Neural progenitor cell (in vitro differentiated cells): ENCODE results near the gene TMEM30A. TPM values are rescaled to one million over a fixed set of nuclear protein-coding genes. Genes with fewer than 3 reads are reported as not detected.

ENCODE experiments used
- DNase-seq: peaks from one replicate; pipeline ENCODE4 v3.0.0-alpha.2; 2016; ENCODE audit warnings: low spot score
- H2AFZ ChIP-seq: fragments of 200-600 bp; sonication (generic); replicated peaks from 2 replicates; pipeline ENCODE4 v1.6.1; 2016; ENCODE audit warnings: antibody characterized with exemption
- H3F3A ChIP-seq: fragments of 200-600 bp; sonication (generic); 2 replicates; pipeline ENCODE4 v1.6.1; 2016; ENCODE audit warnings: antibody characterized with exemption, low read depth
- H3K27ac ChIP-seq: fragments of 200-600 bp; sonication (generic); 2 replicates; pipeline ENCODE4 v1.5.1; 2016; ENCODE audit warnings: mild to moderate bottlenecking
- H3K27me3 ChIP-seq: fragments of 200-600 bp; sonication (generic); 2 replicates; pipeline ENCODE4 v1.6.1; 2016; ENCODE audit warnings: mild to moderate bottlenecking, moderate library complexity
- H3K36me3 ChIP-seq: fragments of 200-600 bp; sonication (generic); 2 replicates; pipeline ENCODE4 v1.5.1; 2016
- H3K4me1 ChIP-seq: fragments of 200-600 bp; sonication (generic); 2 replicates; pipeline ENCODE4 v1.6.1; 2016; ENCODE audit warnings: mixed run types
- H3K4me2 ChIP-seq: fragments of 200-600 bp; sonication (generic); 2 replicates; pipeline ENCODE4 v1.6.1; 2016
- H3K4me3 ChIP-seq: fragments of 200-600 bp; sonication (generic); 2 replicates; pipeline ENCODE4 v1.5.1; 2016
- H3K79me2 ChIP-seq: fragments of 200-600 bp; sonication (generic); 2 replicates; pipeline ENCODE4 v1.6.1; 2016; ENCODE audit warnings: low read depth
- H3K9ac ChIP-seq: fragments of 200-600 bp; sonication (generic); 2 replicates; pipeline ENCODE4 v1.6.1; 2016
- H3K9me3 ChIP-seq: fragments of 200-600 bp; sonication (generic); 2 replicates; pipeline ENCODE4 v1.5.1; 2016; ENCODE audit warnings: low read depth
- H4K20me1 ChIP-seq: fragments of 200-600 bp; sonication (generic); 2 replicates; pipeline ENCODE4 v1.6.1; 2016; ENCODE audit warnings: low read depth
- H3K27ac Mint-ChIP-seq: 3 replicates; pipeline ENCODE4 v1.8.0; 2021; ENCODE audit warnings: mixed read lengths
- H3K27me3 Mint-ChIP-seq: 2 replicates; pipeline ENCODE4 v1.8.0; 2022; ENCODE audit warnings: low read depth, mild to moderate bottlenecking, inconsistent platforms, moderate library complexity, mixed read lengths; ENCODE audit not compliant: insufficient read depth
- H3K36me3 Mint-ChIP-seq: 3 replicates; pipeline ENCODE4 v1.8.0; 2021; ENCODE audit warnings: mixed read lengths
- H3K4me1 Mint-ChIP-seq: 3 replicates; pipeline ENCODE4 v1.8.0; 2021; ENCODE audit warnings: mixed read lengths
- H3K4me3 Mint-ChIP-seq: 3 replicates; pipeline ENCODE4 v1.8.0; 2021; ENCODE audit warnings: mild to moderate bottlenecking, moderate library complexity, mixed read lengths
- H3K9me3 Mint-ChIP-seq: 3 replicates; pipeline ENCODE4 v1.8.0; 2020; ENCODE audit warnings: mixed read lengths
- EZH2 ChIP-seq: fragments of 200-600 bp; sonication (generic); IDR thresholded peaks from 2 replicates; pipeline ENCODE4 v1.6.1; 2017; ENCODE audit warnings: antibody characterized with exemption, mild to moderate bottlenecking, moderate library complexity
- EZH2phosphoT487 ChIP-seq: fragments of 200-600 bp; sonication (generic); IDR thresholded peaks from 2 replicates; pipeline ENCODE4 v1.6.1; 2017; ENCODE audit warnings: antibody characterized with exemption
- total RNA-seq: library from RNA; depleted of rRNA; stranded (reverse); fragments of >200 nt; gene quantifications from 2 replicates; pipeline ENCODE4 v1.2.3, GENCODE V29; 2015; ENCODE audit warnings: low replicate concordance
- TF ChIP-seq, protein P1 (sequence below): fragments of 200-600 bp; sonication (generic); IDR thresholded peaks from 2 replicates; pipeline ENCODE4 v1.5.1; 2017; ENCODE audit warnings: antibody characterized with exemption, mild to moderate bottlenecking

TMEM30A gene
- total RNA-seq = 61.2 and 86.0 TPM in 2 replicates

DNA sequence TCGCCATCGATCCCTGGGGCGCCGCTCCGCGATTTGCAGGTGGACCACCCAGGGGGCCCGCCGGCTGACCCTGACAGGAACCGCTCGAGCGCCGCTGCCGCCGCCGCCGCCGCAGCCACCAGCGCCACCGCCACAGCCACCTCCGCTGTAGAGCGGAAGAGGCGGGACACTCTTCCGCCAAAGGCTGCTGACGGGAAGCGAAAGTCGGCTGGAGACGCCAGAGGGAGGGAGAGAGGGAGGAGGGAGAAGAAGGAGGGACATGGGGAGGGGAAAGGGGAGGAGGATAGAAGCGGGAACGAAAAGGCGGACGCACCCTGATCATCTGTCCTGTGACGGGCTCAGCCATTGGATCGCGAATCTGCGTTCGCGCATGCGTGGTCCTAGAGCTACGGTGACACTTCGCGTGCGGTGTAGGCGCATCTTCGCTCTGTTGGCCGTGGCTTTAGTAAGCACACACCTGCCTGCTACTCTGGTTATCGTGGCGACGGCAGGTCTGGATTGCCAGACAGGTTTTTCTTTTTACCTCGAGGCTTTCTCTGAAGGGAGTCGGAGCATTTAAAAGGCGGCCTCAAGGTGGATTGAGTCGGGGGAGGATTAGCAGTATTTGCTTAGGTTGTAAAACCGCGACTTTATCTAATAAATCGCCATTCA, at the start of gene TMEM30A:
Gene TMEM30A (minus strand): TSS at position 161 of the 651 bp plus-strand sequence. CDS start 154 bp downstream, at position 7.
- no peaks in the 10 kb centered on the region for H3K36me3 Mint-ChIP-seq
- peak; percentile 98 for DNase-seq
- H3K9me3 Mint-ChIP-seq = no peaks in the 10 kb centered on the region
- peaks cover 15% of the 10 kb centered on the region for H3K4me1 Mint-ChIP-seq
- no peaks in the 10 kb centered on the region for H3K27me3 Mint-ChIP-seq
- Histone ChIP-seq H3K27me3 (no peaks in the 10 kb centered on the region), H3K9me3 (no peaks in the 10 kb centered on the region), H3K9ac (peak within 1 kb of the TSS; percentile 59), H3K4me1 (peaks cover 35% of the 10 kb centered on the region), H3F3A (peaks cover 11% of the 10 kb centered on the region), H3K4me2 (peak within 1 kb of the TSS; percentile 82), H4K20me1 (peaks cover 13% of the 10 kb centered on the region), H2AFZ (peak within 1 kb of the TSS; percentile 91), H3K4me3 (peak within 1 kb of the TSS; percentile 75), H3K36me3 (no peaks in the 10 kb centered on the region), H3K27ac (peak within 1 kb of the TSS; percentile 10), H3K79me2 (peaks cover 56% of the 10 kb centered on the region)
- H3K27ac Mint-ChIP-seq = no peak within 1 kb of the TSS
- TF ChIP-seq EZH2 = no peak
- TF ChIP-seq, protein P1, sequence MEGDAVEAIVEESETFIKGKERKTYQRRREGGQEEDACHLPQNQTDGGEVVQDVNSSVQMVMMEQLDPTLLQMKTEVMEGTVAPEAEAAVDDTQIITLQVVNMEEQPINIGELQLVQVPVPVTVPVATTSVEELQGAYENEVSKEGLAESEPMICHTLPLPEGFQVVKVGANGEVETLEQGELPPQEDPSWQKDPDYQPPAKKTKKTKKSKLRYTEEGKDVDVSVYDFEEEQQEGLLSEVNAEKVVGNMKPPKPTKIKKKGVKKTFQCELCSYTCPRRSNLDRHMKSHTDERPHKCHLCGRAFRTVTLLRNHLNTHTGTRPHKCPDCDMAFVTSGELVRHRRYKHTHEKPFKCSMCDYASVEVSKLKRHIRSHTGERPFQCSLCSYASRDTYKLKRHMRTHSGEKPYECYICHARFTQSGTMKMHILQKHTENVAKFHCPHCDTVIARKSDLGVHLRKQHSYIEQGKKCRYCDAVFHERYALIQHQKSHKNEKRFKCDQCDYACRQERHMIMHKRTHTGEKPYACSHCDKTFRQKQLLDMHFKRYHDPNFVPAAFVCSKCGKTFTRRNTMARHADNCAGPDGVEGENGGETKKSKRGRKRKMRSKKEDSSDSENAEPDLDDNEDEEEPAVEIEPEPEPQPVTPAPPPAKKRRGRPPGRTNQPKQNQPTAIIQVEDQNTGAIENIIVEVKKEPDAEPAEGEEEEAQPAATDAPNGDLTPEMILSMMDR = no peak
- no peak for TF ChIP-seq EZH2phosphoT487
- no peak within 1 kb of the TSS for H3K4me3 Mint-ChIP-seq

DNA sequence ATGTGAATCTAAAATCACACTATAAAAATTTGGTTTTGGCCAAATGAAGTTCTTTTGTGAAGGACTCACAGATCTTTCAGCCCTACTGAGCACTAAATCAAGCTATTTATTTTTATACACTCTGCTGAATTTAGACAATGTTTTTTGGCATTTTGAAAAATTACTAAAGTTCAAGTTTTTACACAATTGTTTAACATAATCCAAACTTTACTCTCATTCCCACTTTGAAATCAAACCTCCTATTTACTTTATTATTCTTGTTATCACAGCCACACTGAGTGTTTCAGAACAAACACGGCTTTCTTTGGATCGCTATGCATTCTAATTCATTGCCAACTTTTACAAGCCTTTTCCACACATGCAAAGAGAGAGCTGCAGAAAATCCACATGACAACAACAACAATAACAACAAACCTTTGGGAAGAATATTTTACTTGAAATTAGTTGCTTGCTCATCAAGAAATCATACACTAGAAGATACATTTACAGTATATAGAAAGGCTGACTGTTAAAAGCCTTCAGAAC, 49.1 kb upstream of the TMEM30A start:
- H3K4me1 Mint-ChIP-seq = peaks cover 50% of the 10 kb centered on the region
- no peak for DNase-seq
- TF ChIP-seq, protein P1 = no peak
- no peak for TF ChIP-seq EZH2
- no peak for TF ChIP-seq EZH2phosphoT487
- Histone ChIP-seq H2AFZ (peak overlapping the region; percentile 15), H3K9ac (peak overlapping the region; percentile 53), H3K27me3 (no peaks in the 10 kb centered on the region), H3K4me1 (peaks cover 80% of the 10 kb centered on the region), H4K20me1 (no peaks in the 10 kb centered on the region), H3K4me2 (peak overlapping the region; percentile 82), H3K4me3 (peak overlapping the region; percentile 47), H3K79me2 (peaks cover 69% of the 10 kb centered on the region), H3K36me3 (peaks cover 3% of the 10 kb centered on the region), H3K27ac (peak overlapping the region; percentile 97), H3F3A (peaks cover 46% of the 10 kb centered on the region), H3K9me3 (no peaks in the 10 kb centered on the region)
- H3K36me3 Mint-ChIP-seq = no peaks in the 10 kb centered on the region
- H3K27me3 Mint-ChIP-seq = peaks cover 4% of the 10 kb centered on the region
- H3K27ac Mint-ChIP-seq = peak overlapping the region; percentile 95
- H3K4me3 Mint-ChIP-seq = peak overlapping the region; percentile 77
- no peaks in the 10 kb centered on the region for H3K9me3 Mint-ChIP-seq

DNA sequence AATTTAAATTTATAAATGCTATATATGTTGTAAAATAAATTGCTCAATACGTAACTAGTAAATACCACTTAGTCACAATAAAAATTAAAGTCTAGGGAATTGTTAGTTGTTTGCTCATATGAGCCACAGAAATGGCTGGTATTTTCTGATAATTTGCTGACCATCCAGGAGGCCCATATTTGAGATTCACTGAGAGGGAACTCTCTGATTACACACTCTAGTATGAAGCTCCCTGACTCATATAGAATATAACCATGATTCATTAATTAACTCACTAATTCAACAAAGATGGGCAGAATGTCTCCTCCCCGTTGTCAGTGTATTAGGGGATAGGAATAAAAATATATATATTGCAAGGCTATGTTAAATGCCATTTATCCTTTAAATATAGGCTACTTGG, 46.6 kb upstream of the TMEM30A start:
- H3K36me3 ChIP-seq = peaks cover 3% of the 10 kb centered on the region
- H3K4me3 ChIP-seq = no peak overlapping the region
- H3K36me3 Mint-ChIP-seq = no peaks in the 10 kb centered on the region
- H3K9ac ChIP-seq = no peak overlapping the region
- H3K79me2 ChIP-seq = peaks cover 86% of the 10 kb centered on the region
- no peak overlapping the region for H3K27ac ChIP-seq
- H3K27me3 ChIP-seq = no peaks in the 10 kb centered on the region
- H3K27ac Mint-ChIP-seq = no peak overlapping the region
- no peak overlapping the region for H2AFZ ChIP-seq
- H3K27me3 Mint-ChIP-seq = no peaks in the 10 kb centered on the region
- H3K4me2 ChIP-seq = peak overlapping the region; percentile 82
- no peaks in the 10 kb centered on the region for H4K20me1 ChIP-seq
- no peak overlapping the region for H3K4me3 Mint-ChIP-seq
- H3K4me1 Mint-ChIP-seq = peaks cover 52% of the 10 kb centered on the region
- no peak for DNase-seq
- H3F3A ChIP-seq = peaks cover 66% of the 10 kb centered on the region
- TF ChIP-seq EZH2phosphoT487 (no peak), EZH2 (no peak)
- TF ChIP-seq, protein P1 = no peak
- peaks cover 93% of the 10 kb centered on the region for H3K4me1 ChIP-seq
- no peaks in the 10 kb centered on the region for H3K9me3 ChIP-seq
- no peaks in the 10 kb centered on the region for H3K9me3 Mint-ChIP-seq
